Smooth muscle cell (in vitro differentiated cells): ENCODE data around the gene HDAC2. TPM values are rescaled to one million over a fixed set of nuclear protein-coding genes. Genes with fewer than 3 reads are reported as not detected.
"Not testable (repeated sequence)": the region's sequence is repeated elsewhere in the genome, so short reads cannot be mapped to it uniquely, and the experiment has no call there.

Experiments used
- DNase-seq: peaks from one replicate; lab custom pipeline; 2025; ENCODE audit not compliant: unreplicated experiment; lab: John Stamatoyannopoulos, UW
- H2AFZ ChIP-seq: fragments of 200-600 bp; sonication (generic); 2 replicates; pipeline ENCODE4 v1.6.0; 2016; ENCODE audit warnings: antibody characterized with exemption, low read depth, mild to moderate bottlenecking
- H3F3A ChIP-seq: fragments of 200-600 bp; sonication (generic); 2 replicates; pipeline ENCODE4 v1.6.0; 2017; ENCODE audit warnings: antibody characterized with exemption, low read depth
- H3K27ac ChIP-seq: fragments of 200-600 bp; sonication (generic); 2 replicates; pipeline ENCODE4 v1.5.1; 2016; ENCODE audit warnings: low read depth, mild to moderate bottlenecking
- H3K27me3 ChIP-seq: fragments of 200-600 bp; sonication (generic); 2 replicates; pipeline ENCODE4 v1.6.1; 2016; ENCODE audit warnings: low read depth, mild to moderate bottlenecking
- H3K36me3 ChIP-seq: fragments of 200-600 bp; sonication (generic); 2 replicates; pipeline ENCODE4 v1.5.1; 2016; ENCODE audit warnings: low read depth
- H3K4me1 ChIP-seq: fragments of 200-600 bp; sonication (generic); 2 replicates; pipeline ENCODE4 v1.5.1; 2016; ENCODE audit warnings: low read depth
- H3K4me2 ChIP-seq: fragments of 200-600 bp; sonication (generic); 2 replicates; pipeline ENCODE4 v1.6.0; 2016; ENCODE audit warnings: mild to moderate bottlenecking
- H3K4me3 ChIP-seq: fragments of 200-600 bp; sonication (generic); 2 replicates; pipeline ENCODE4 v1.5.1; 2016; ENCODE audit warnings: mild to moderate bottlenecking
- H3K79me2 ChIP-seq: fragments of 200-600 bp; sonication (generic); 2 replicates; pipeline ENCODE4 v1.6.0; 2016; ENCODE audit warnings: low read depth, mild to moderate bottlenecking
- H3K9ac ChIP-seq: fragments of 200-600 bp; sonication (generic); 2 replicates; pipeline ENCODE4 v1.6.0; 2016; ENCODE audit warnings: low read depth
- H3K9me3 ChIP-seq: fragments of 200-600 bp; sonication (generic); replicated peaks from 2 replicates; pipeline ENCODE4 v1.5.1; 2016; ENCODE audit warnings: low read depth
- H4K20me1 ChIP-seq: fragments of 200-600 bp; sonication (generic); 2 replicates; pipeline ENCODE4 v1.6.0; 2016; ENCODE audit warnings: low read depth
- CTCF ChIP-seq: fragments of 200-600 bp; sonication (generic); IDR thresholded peaks from 2 replicates; pipeline ENCODE4 v1.5.1; 2017; ENCODE audit warnings: borderline replicate concordance, mild to moderate bottlenecking, antibody characterized with exemption; ENCODE audit not compliant: insufficient read depth, poor library complexity, severe bottlenecking
- WGBS: methylation state at CpG from one replicate; pipeline ENCODE4 v1.1.7; 2016; ENCODE audit warnings: low lambda C conversion rate; 5-methylcytosine and 5-hydroxymethylcytosine counted together
- polyA plus RNA-seq: library from polyadenylated mRNA; unstranded; fragments of >200 nt; fragmentation: Nextera tagmentation; extraction: Ambion mirVana; gene quantifications from 2 replicates; pipeline ENCODE4 v1.2.1, GENCODE V29; 2016
- total RNA-seq: library from RNA; depleted of rRNA; stranded (reverse); fragments of >200 nt; gene quantifications from 2 replicates; pipeline ENCODE4 v1.2.3, GENCODE V29; 2014

HDAC2 gene
- total and polyA plus RNA-seq, 2 experiments from 2014 or later, result 192 to 198 TPM

- Histone ChIP-seq H2AFZ (no peak overlapping the region), H3K27me3 (no peaks in the 10 kb centered on the region), H3F3A (no peaks in the 10 kb centered on the region), H3K4me2 (no peak overlapping the region), H3K9me3 (no peaks in the 10 kb centered on the region), H4K20me1 (no peaks in the 10 kb centered on the region), H3K9ac (no peak overlapping the region), H3K4me3 (no peak overlapping the region), H3K4me1 (no peaks in the 10 kb centered on the region), H3K27ac (no peak overlapping the region), H3K79me2 (no peaks in the 10 kb centered on the region), H3K36me3 (no peaks in the 10 kb centered on the region)
- DNase-seq, result no peak
- no peak for TF ChIP-seq CTCF
- WGBS, result 56% methylated on average over 3 of the region's 3 CpGs
Observed at GRCh38 chr6:113920663-113921267, 50.2 kb downstream of the HDAC2 start.

DNA sequence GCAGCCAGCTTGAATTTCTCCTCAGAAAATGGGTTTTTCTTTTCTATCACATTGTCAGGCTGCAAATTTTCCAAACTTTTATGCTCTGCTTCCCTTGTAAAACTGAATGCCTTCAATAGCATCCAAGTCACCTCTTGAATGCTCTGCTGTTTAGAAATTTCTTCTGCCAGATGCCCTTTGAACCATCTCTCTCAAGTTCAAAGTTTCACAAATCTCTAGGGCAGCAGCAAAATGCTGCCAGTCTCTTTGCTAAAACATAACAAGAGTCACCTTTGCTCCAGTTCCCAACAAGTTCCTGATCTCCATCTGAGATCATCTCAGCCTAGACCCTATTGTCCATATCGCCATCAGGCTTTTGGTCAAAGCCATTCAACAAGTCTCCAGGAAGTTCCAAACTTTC is 60.7 kb downstream of the HDAC2 start:
- not testable (repeated sequence) for DNase-seq, H3K9ac ChIP-seq, H3K4me3 ChIP-seq, H2AFZ ChIP-seq, H3F3A ChIP-seq, H4K20me1 ChIP-seq, H3K79me2 ChIP-seq, H3K4me1 ChIP-seq, H3K9me3 ChIP-seq, H3K36me3 ChIP-seq, H3K27me3 ChIP-seq, H3K27ac ChIP-seq, H3K4me2 ChIP-seq
- WGBS, result 100% methylated on average over 1 of the region's 1 CpG

DNA sequence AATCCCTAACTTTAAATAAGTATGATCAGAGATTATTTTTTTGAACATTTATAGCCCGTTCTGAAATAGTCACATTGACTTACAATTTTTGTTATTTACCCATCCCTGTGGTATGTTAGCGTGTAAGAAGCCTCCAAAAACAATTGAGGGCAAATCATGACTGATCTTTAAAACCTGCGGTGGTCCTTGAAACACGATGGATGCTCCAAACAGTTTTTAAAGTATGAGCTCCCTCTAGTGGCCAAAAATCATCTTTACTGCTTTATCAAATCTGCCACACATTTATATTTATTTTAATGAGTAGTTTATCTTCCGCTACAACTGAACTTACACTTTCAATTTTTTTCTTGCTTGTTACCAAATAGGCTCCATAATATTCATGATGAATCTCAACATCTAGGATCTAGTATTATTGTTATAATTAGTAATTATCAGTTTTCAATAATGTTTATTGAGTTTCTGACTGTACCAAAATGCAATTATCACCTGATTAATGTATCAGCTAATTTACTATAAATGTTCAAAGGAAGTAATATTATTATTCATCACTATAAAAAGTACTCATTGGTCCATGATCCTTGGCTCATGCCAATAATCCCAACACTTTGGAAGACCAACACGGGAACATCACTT is 61.6 kb downstream of the HDAC2 start:
- H3K27me3 ChIP-seq, result no peaks in the 10 kb centered on the region

GRCh38 chr6:113908801-113909200 is 62.1 kb downstream of the HDAC2 start:
- H2AFZ ChIP-seq, result no peak overlapping the region

More for the DNA sequence above, 61.6 kb downstream of the HDAC2 start:
- H3K9ac ChIP-seq, result no peak overlapping the region
- H3K27ac ChIP-seq, result no peak overlapping the region
- peak; percentile 74 for TF ChIP-seq CTCF
- WGBS, result 27% methylated on average over 6 of the region's 6 CpGs
- H3K4me2 ChIP-seq, result peak overlapping the region; percentile 76
- no peak overlapping the region for H3K4me3 ChIP-seq
- DNase-seq, result no peak
- no peak overlapping the region for H2AFZ ChIP-seq
- H4K20me1 ChIP-seq, result no peaks in the 10 kb centered on the region
- H3K4me1 ChIP-seq, result no peaks in the 10 kb centered on the region
- H3K9me3 ChIP-seq, result no peaks in the 10 kb centered on the region
- no peaks in the 10 kb centered on the region for H3K79me2 ChIP-seq
- no peaks in the 10 kb centered on the region for H3F3A ChIP-seq
- H3K36me3 ChIP-seq, result no peaks in the 10 kb centered on the region

More at GRCh38 chr6:113908801-113909200, 62.1 kb downstream of the HDAC2 start:
- Histone ChIP-seq H3K27ac (no peak overlapping the region), H3K27me3 (no peaks in the 10 kb centered on the region), H3K4me2 (peak overlapping the region; percentile 76), H3K9me3 (no peaks in the 10 kb centered on the region), H3K9ac (no peak overlapping the region), H3K79me2 (no peaks in the 10 kb centered on the region), H3K4me1 (no peaks in the 10 kb centered on the region), H4K20me1 (no peaks in the 10 kb centered on the region), H3F3A (no peaks in the 10 kb centered on the region), H3K36me3 (no peaks in the 10 kb centered on the region), H3K4me3 (no peak overlapping the region)
- DNase-seq, result no peak
- TF ChIP-seq CTCF, result no peak
- whole genome bisulfite sequencing, result 67% methylated on average over 3 of the region's 3 CpGs
